Osteocyte (in vitro differentiated cells): ENCODE measurements around the gene NLRP3. TPM values are rescaled to one million over a fixed set of nuclear protein-coding genes. Genes with fewer than 3 reads are reported as not detected.

ENCODE experiments used
- DNase-seq: peaks from one replicate; pipeline ENCODE4 v3.0.0; 2021; ENCODE audit warnings: mixed read lengths; ENCODE audit not compliant: unreplicated experiment; ENCODE audit errors: extremely low spot score
- H3K27ac Mint-ChIP-seq: one replicate; pipeline ENCODE4 v1.8.0; 2021; ENCODE audit warnings: mild to moderate bottlenecking, mixed read lengths; ENCODE audit not compliant: unreplicated experiment
- H3K27me3 Mint-ChIP-seq: one replicate; pipeline ENCODE4 v1.8.0; 2021; ENCODE audit warnings: mixed read lengths; ENCODE audit not compliant: unreplicated experiment
- H3K36me3 Mint-ChIP-seq: one replicate; pipeline ENCODE4 v1.8.0; 2021; ENCODE audit warnings: mixed read lengths; ENCODE audit not compliant: unreplicated experiment
- H3K4me1 Mint-ChIP-seq: one replicate; pipeline ENCODE4 v1.8.0; 2021; ENCODE audit warnings: mixed read lengths; ENCODE audit not compliant: unreplicated experiment
- H3K4me3 Mint-ChIP-seq: one replicate; pipeline ENCODE4 v1.8.0; 2021; ENCODE audit warnings: mild to moderate bottlenecking, moderate library complexity, mixed read lengths; ENCODE audit not compliant: unreplicated experiment
- H3K9me3 Mint-ChIP-seq: one replicate; pipeline ENCODE4 v1.8.0; 2021; ENCODE audit warnings: mixed read lengths; ENCODE audit not compliant: unreplicated experiment
- CTCF ChIP-seq: fragments of 200-600 bp; sonication (generic); IDR thresholded peaks from 2 replicates; pipeline ENCODE4 v1.5.0; 2021; ENCODE audit warnings: antibody characterized with exemption, mild to moderate bottlenecking, moderate library complexity
- total RNA-seq: library from RNA; stranded (reverse); gene quantifications from 2 replicates; pipeline ENCODE4 v1.2.1, GENCODE V29; 2021

The NLRP3 gene
- total RNA-seq, 1 donor from 2014 or later, result 0.16 TPM

- Mint-ChIP-seq H3K9me3 (no peaks in the 10 kb centered on the region), H3K4me3 (no peak overlapping the region), H3K27me3 (peaks cover 12% of the 10 kb centered on the region), H3K27ac (peak overlapping the region; percentile 45), H3K36me3 (no peaks in the 10 kb centered on the region), H3K4me1 (peaks cover 17% of the 10 kb centered on the region)
- DNase-seq, result no peak
- TF ChIP-seq CTCF, result no peak
These were observed 80.8 kb downstream of the NLRP3 start for GRCh38 chr1:247496581-247497285.

Other genes with a start within 250 kb of the NLRP3 start
- gene ZNF124, start 244.2 kb upstream of the NLRP3 start, total RNA-seq, result 19.6 and 22.2 TPM in 2 replicates
- not detected in 2 replicates for gene VN1R5, start 160.1 kb upstream of the NLRP3 start, total RNA-seq
- gene ZNF496, start 84.3 kb upstream of the NLRP3 start, total RNA-seq, result 39.8 and 43.0 TPM in 2 replicates
- not detected in 2 replicates for gene OR2B11, start 41.9 kb downstream of the NLRP3 start, total RNA-seq
- not detected in 2 replicates for gene OR2C3, start 120.3 kb downstream of the NLRP3 start, total RNA-seq
- not detected in 2 replicates for gene GCSAML, start 133.0 kb downstream of the NLRP3 start, total RNA-seq
- gene OR2G2, start 172.2 kb downstream of the NLRP3 start, total RNA-seq, result not detected in 2 replicates
- gene OR2G3, start 189.4 kb downstream of the NLRP3 start, total RNA-seq, result not detected in 2 replicates